GM18861 (cell line): ENCODE measurements around the gene RAD51B.

ENCODE experiments used
- ATAC-seq: cut with Tn5 transposase; IDR thresholded peaks from one replicate; pipeline ENCODE4 v1.9.1; 2021; ENCODE audit not compliant: unreplicated experiment

RAD51B gene

GRCh38 chr14:68574461-68574860, 754.9 kb downstream of the RAD51B start:
- ATAC-seq = no peak

GRCh38 chr14:68574906-68575305, 755.3 kb downstream of the RAD51B start:
- no peak for ATAC-seq

DNA sequence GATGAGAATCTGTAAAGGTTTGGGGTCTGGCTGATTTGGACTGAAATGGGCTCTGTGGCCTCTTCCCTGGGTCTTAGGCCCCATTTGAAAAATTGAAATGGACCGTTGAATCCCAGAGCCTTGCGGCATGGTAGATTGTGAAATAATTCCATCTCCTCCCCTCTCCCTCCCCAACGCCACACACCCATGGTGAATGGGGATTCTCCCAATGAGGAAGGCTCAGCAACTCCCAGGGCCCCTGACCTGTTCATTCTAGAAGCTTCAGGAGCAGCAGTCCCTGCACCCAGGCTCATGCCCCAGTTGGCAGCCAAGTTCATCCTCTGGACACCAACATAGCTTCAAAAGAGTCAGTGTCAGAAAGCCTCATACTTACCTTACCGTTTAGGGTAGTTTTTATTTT, 755.8 kb downstream of the RAD51B start:
- no peak for ATAC-seq

GRCh38 chr14:68576031-68576430, 756.5 kb downstream of the RAD51B start:
- no peak for ATAC-seq

- no peak for ATAC-seq
These were observed 757.1 kb downstream of the RAD51B start for GRCh38 chr14:68576496-68577244.

GRCh38 chr14:68577802-68578541, 758.4 kb downstream of the RAD51B start:
- ATAC-seq = no peak

- ATAC-seq = no peak
These were observed 759.0 kb downstream of the RAD51B start for GRCh38 chr14:68578597-68578996.

DNA sequence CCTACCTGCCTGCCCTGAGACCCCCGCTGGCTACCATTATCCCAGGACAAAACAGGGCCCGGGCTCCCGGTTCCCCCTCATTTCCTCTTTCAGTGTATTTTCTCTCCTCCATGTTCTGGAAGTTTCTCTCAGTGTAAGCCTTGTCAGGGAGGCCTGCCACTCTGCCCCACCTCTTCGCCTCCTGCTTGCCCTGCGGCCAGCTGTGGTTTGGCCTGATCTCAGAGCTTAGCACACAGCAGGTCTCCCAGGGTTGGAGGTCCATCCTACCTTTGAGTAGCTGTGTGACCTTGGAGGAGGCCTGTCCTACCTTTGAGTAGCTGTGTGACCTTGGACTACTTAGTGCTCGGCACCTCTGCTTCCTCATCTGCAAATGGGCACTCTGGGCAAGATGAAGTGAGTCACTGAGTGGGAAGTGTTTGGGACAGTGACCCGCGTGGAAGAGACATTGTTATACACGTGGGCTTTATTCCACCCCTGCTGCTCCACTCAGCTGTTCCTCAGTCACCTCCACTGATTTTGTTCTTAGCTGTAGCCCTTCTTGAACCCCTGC, 760.6 kb downstream of the RAD51B start:
- ATAC-seq = no peak

GRCh38 chr14:68580671-68581070, 761.1 kb downstream of the RAD51B start:
- no peak for ATAC-seq

GRCh38 chr14:68583548-68584280, 764.1 kb downstream of the RAD51B start:
- ATAC-seq = no peak

GRCh38 chr14:68584786-68585185, 765.2 kb downstream of the RAD51B start:
- ATAC-seq = no peak

GRCh38 chr14:68585690-68586089, 766.1 kb downstream of the RAD51B start:
- ATAC-seq = no peak

- no peak for ATAC-seq
These were observed 767.5 kb downstream of the RAD51B start for GRCh38 chr14:68586896-68587751.

- ATAC-seq = no peak
These were observed 768.4 kb downstream of the RAD51B start for GRCh38 chr14:68587931-68588330.

DNA sequence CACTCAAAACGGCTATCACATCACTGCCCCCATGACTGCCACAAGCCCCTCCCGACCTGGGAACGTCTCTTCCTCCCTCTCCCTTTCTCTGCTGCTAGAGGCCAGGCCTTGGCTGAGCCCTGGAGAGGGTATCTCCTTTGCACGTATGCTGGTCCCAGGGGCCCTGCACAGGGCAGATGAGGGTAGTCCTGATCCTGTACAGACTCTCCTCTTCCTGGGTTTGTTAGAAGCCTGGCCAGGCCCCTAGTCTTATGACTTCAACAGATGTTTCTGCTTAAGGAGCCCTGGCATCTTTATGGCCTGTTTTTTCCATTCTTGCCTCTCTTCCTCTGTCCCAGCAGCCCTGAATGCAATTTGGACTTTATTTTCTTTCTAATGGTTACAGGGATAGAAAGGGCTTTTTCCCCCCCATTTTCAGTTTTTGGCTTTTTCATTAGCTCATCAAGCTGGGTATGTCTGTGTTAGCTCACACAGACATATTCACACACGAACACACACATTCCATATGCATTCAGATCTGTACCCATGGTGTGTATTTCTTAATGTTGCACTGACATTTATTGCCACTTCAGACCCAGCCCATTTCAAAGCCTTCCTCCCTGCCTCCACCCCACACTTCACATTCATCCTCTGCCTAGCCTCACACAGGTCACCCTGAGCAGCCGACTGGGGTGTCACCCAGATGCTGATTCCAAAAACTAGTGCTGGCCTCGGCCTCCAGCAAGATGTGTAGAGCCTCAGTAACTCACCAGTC, 770.0 kb downstream of the RAD51B start:
- no peak for ATAC-seq

GRCh38 chr14:68590201-68590522, 770.6 kb downstream of the RAD51B start:
- ATAC-seq = no peak

DNA sequence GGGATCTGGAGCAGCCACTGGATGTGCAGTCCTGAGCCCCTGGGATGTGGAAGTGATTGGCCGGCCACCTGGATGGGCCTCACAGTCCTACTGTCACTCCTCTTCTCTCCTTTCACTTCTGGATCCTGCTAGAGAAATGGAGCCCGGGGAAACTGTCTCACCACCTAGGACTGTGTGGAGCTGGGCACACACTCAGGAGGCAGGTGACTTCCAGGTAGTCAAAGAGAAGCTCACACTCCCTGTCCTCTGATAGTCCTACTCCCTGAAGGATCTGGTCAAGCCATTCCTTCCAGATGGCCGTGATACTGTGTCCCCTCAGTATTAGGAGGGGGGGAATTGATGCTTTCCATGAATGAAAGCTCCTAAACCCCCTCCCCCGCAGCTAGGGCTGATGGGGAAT, 772.2 kb downstream of the RAD51B start:
- ATAC-seq = no peak

DNA sequence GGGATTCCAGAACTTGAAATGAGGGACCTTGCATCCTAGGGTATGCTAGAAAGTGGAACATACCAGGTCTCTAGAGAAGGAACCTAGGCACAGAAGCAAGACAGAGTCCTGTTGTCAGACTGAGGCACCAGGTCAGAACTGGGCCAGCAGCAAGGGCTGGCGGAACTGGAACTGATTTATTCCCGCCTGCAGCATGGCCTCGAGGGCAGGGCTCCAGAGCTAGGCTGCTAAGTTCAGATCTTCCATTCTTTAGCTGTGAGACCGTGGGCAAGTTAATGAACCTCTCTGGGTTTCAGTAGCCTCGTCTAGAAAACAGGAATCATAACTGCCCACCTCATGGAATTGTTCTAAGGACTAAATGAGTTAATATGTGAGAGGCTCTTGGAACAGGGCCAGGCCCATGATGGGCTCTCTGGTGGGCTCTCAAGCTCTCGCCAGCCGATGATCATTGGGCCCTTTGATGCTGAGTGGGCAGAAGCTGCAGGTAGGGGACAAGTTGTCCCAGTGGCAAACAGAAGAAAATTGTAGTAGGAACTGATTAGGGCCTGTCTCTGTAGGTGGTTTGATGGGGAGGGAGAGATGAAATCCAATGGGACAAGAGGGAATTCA, 773.5 kb downstream of the RAD51B start:
- ATAC-seq = no peak

- no peak for ATAC-seq
These were observed 774.4 kb downstream of the RAD51B start for GRCh38 chr14:68593806-68594536.
